H9 (cell line): Measurements from ENCODE around the gene C10orf105. TPM values are rescaled to one million over a fixed set of nuclear protein-coding genes. Genes with fewer than 3 reads are reported as not detected.

Experiments used
- DNase-seq: peaks from one replicate; pipeline ENCODE4 v3.0.0-alpha.2; 2017
- H2AFZ ChIP-seq: one replicate; pipeline ENCODE4 v1.6.1; 2013; ENCODE audit warnings: mild to moderate bottlenecking, low read length, control low read depth, moderate library complexity
- H2AK5ac ChIP-seq: 2 replicates; pipeline ENCODE4 v1.6.1; 2013; ENCODE audit warnings: low read length, control low read depth, mixed read lengths; ENCODE audit not compliant: insufficient read length
- H2BK120ac ChIP-seq: one replicate; pipeline ENCODE4 v1.6.1; 2013; ENCODE audit warnings: low read depth, mild to moderate bottlenecking, low read length, control low read depth, inconsistent platforms; ENCODE audit not compliant: poor library complexity, severe bottlenecking
- H2BK12ac ChIP-seq: 2 replicates; pipeline ENCODE4 v1.6.1; 2013; ENCODE audit warnings: low read length, control low read depth, mixed read lengths, low read depth; ENCODE audit not compliant: insufficient read length
- H2BK15ac ChIP-seq: 2 replicates; pipeline ENCODE4 v1.6.1; 2013; ENCODE audit warnings: low read depth, low read length, control low read depth
- H2BK20ac ChIP-seq: one replicate; pipeline ENCODE4 v1.6.1; 2013; ENCODE audit warnings: low read depth, mild to moderate bottlenecking, low read length, control low read depth, inconsistent platforms; ENCODE audit not compliant: poor library complexity, severe bottlenecking
- H2BK5ac ChIP-seq: 2 replicates; pipeline ENCODE4 v1.6.1; 2013; ENCODE audit warnings: low read length, control low read depth, mixed read lengths; ENCODE audit not compliant: insufficient read length
- H3K14ac ChIP-seq: 2 replicates; pipeline ENCODE4 v1.6.1; 2013; ENCODE audit warnings: low read length, control low read depth; ENCODE audit not compliant: insufficient read depth
- H3K18ac ChIP-seq: 2 replicates; pipeline ENCODE4 v1.6.1; 2013; ENCODE audit warnings: low read depth, mild to moderate bottlenecking, mixed read lengths, low read length, control low read depth; ENCODE audit not compliant: insufficient read length
- H3K23ac ChIP-seq: 2 replicates; pipeline ENCODE4 v1.6.1; 2013; ENCODE audit warnings: low read length, control low read depth, mixed read lengths, low read depth; ENCODE audit not compliant: insufficient read length
- H3K23me2 ChIP-seq: 2 replicates; pipeline ENCODE4 v1.6.1; 2013; ENCODE audit warnings: low read depth, mild to moderate bottlenecking, mixed read lengths, low read length, control low read depth; ENCODE audit not compliant: insufficient read length, poor library complexity, severe bottlenecking
- H3K27ac ChIP-seq: 2 replicates; pipeline ENCODE4 v1.5.1; 2013; ENCODE audit warnings: low read length, control low read depth, mixed read lengths, low read depth; ENCODE audit not compliant: insufficient read length
- H3K27me3 ChIP-seq: 2 replicates; pipeline ENCODE4 v1.6.1; 2013; ENCODE audit warnings: low read length, control low read depth, inconsistent platforms; ENCODE audit not compliant: insufficient read depth
- H3K4ac ChIP-seq: 2 replicates; pipeline ENCODE4 v1.6.1; 2013; ENCODE audit warnings: low read depth, mild to moderate bottlenecking, control low read depth, inconsistent platforms, low read length, moderate library complexity
- H3K4me1 ChIP-seq: 2 replicates; pipeline ENCODE4 v1.6.1; 2013; ENCODE audit warnings: low read length, control low read depth, inconsistent platforms; ENCODE audit not compliant: insufficient read depth
- H3K4me2 ChIP-seq: 2 replicates; pipeline ENCODE4 v1.6.1; 2013; ENCODE audit warnings: low read length, control low read depth, mixed read lengths; ENCODE audit not compliant: insufficient read length, insufficient read depth
- H3K56ac ChIP-seq: 2 replicates; pipeline ENCODE4 v1.6.1; 2013; ENCODE audit warnings: low read depth, mild to moderate bottlenecking, mixed read lengths, low read length, control low read depth; ENCODE audit not compliant: insufficient read length
- H3K79me1 ChIP-seq: 2 replicates; pipeline ENCODE4 v1.6.1; 2013; ENCODE audit warnings: low read depth, mild to moderate bottlenecking, moderate library complexity, low read length, control low read depth, inconsistent platforms; ENCODE audit not compliant: insufficient read depth, poor library complexity, severe bottlenecking
- H3K79me2 ChIP-seq: 2 replicates; pipeline ENCODE4 v1.6.1; 2013; ENCODE audit warnings: low read length, control low read depth, inconsistent platforms; ENCODE audit not compliant: insufficient read depth
- H3K9ac ChIP-seq: 2 replicates; pipeline ENCODE4 v1.6.1; 2013; ENCODE audit warnings: low read length, control low read depth, mixed read lengths; ENCODE audit not compliant: insufficient read length; ENCODE audit errors: extremely low read depth
- H3K9me3 ChIP-seq: one replicate; pipeline ENCODE4 v1.6.1; 2013; ENCODE audit warnings: low read depth, low read length, inconsistent platforms; ENCODE audit not compliant: control insufficient read depth
- H3T11ph ChIP-seq: one replicate; pipeline ENCODE4 v1.6.1; 2013; ENCODE audit warnings: mild to moderate bottlenecking, low read length, control low read depth, inconsistent platforms
- H4K20me1 ChIP-seq: one replicate; pipeline ENCODE4 v1.6.1; 2013; ENCODE audit not compliant: control insufficient read depth, insufficient read length, insufficient read depth
- H4K5ac ChIP-seq: 2 replicates; pipeline ENCODE4 v1.6.1; 2013; ENCODE audit warnings: low read depth, mild to moderate bottlenecking, mixed read lengths, low read length, control low read depth; ENCODE audit not compliant: insufficient read length
- H4K8ac ChIP-seq: replicated peaks from 2 replicates; pipeline ENCODE4 v1.6.1; 2013; ENCODE audit warnings: low read length, control low read depth, mixed read lengths, low read depth; ENCODE audit not compliant: insufficient read length
- H4K91ac ChIP-seq: 2 replicates; pipeline ENCODE4 v1.6.1; 2013; ENCODE audit warnings: low read depth, mild to moderate bottlenecking, moderate library complexity, mixed read lengths, low read length, control low read depth; ENCODE audit not compliant: insufficient read length
- H3K27ac Mint-ChIP-seq, 3 experiments: 2 replicates in 2 of 3; 3 replicates in 1 of 3; pipeline ENCODE4 v1.8.0; 2020 to 2021; ENCODE audit warnings: mixed read lengths in 3 of 3, mild to moderate bottlenecking in 1 of 3, moderate library complexity in 1 of 3
- H3K27me3 Mint-ChIP-seq: 2 replicates; pipeline ENCODE4 v1.8.0; 2021; ENCODE audit warnings: low read depth, mild to moderate bottlenecking, moderate library complexity, mixed read lengths
- H3K36me3 Mint-ChIP-seq, 3 experiments: 2 replicates in 2 of 3; 3 replicates in 1 of 3; pipeline ENCODE4 v1.8.0; 2020 to 2021; ENCODE audit warnings: low read depth in 3 of 3, mixed read lengths in 3 of 3; ENCODE audit not compliant: insufficient read depth in 1 of 3
- H3K4me1 Mint-ChIP-seq, 2 experiments: 2 replicates each; pipeline ENCODE4 v1.8.0; 2020; ENCODE audit warnings: mixed read lengths in 2 of 2
- H3K4me3 Mint-ChIP-seq, 2 experiments: 2 replicates in 1 of 2; 3 replicates in 1 of 2; pipeline ENCODE4 v1.8.0; 2020 to 2021; ENCODE audit warnings: mild to moderate bottlenecking in 2 of 2, mixed read lengths in 2 of 2, moderate library complexity in 1 of 2
- H3K9me3 Mint-ChIP-seq, 2 experiments: 2 replicates in 1 of 2; 3 replicates in 1 of 2; pipeline ENCODE4 v1.8.0; 2020; ENCODE audit warnings: mild to moderate bottlenecking in 2 of 2, mixed read lengths in 2 of 2, moderate library complexity in 1 of 2
- CTCF ChIP-seq: fragments of 200-600 bp; sonication (generic); conservative IDR thresholded peaks from 3 replicates; pipeline ENCODE4 v1.8.0; 2021; ENCODE audit warnings: antibody characterized with exemption, mild to moderate bottlenecking
- WGBS: extraction: QIAGEN DNeasy Blood & Tissue Kit; methylation state at CpG from one replicate; pipeline ENCODE4 v1.1.7; 2013; ENCODE audit warnings: missing lambda C conversion rate, low lambda C conversion rate, mixed read lengths; ENCODE audit not compliant: insufficient read length; ENCODE audit errors: extremely low coverage; 5-methylcytosine and 5-hydroxymethylcytosine counted together
- total RNA-seq: library from RNA; stranded (reverse); gene quantifications from 2 replicates; pipeline ENCODE4 v1.2.1, GENCODE V29; 2021

C10orf105 gene
- total RNA-seq, 1 experiment from 2014 or later, result 0.26 TPM

- Mint-ChIP-seq H3K4me1 (peaks cover 32 to 34% of the 10 kb centered on the region in 2 experiments), H3K4me3 (no peak overlapping the region), H3K27ac (peak overlapping the region in 1 of 3 experiments; percentile 38; a peak in 1 of 7 replicates), H3K36me3 (peaks cover 4% of the 10 kb centered on the region in 3 experiments), H3K27me3 (peaks cover 13% of the 10 kb centered on the region), H3K9me3 (peaks cover 5 to 6% of the 10 kb centered on the region in 2 experiments)
- Histone ChIP-seq H3K9ac (no peak overlapping the region), H3K4me2 (no peak overlapping the region), H2AK5ac (no peak overlapping the region), H3K23me2 (no peaks in the 10 kb centered on the region), H2BK12ac (no peak overlapping the region), H2BK20ac (no peak overlapping the region), H4K5ac (no peak overlapping the region), H3K27me3 (no peaks in the 10 kb centered on the region), H4K8ac (no peak overlapping the region), H3K18ac (no peak overlapping the region), H2AFZ (no peak overlapping the region), H3K79me2 (no peaks in the 10 kb centered on the region), H3K56ac (no peak overlapping the region), H3K4me1 (peaks cover 5% of the 10 kb centered on the region; the same call in 1 of the 2 replicates), H4K91ac (no peak overlapping the region), H3K4ac (no peak overlapping the region), H3K79me1 (no peaks in the 10 kb centered on the region), H2BK120ac (no peak overlapping the region), H3K23ac (no peak overlapping the region), H3K9me3 (no peaks in the 10 kb centered on the region), H4K20me1 (no peaks in the 10 kb centered on the region), H3K27ac (no peak overlapping the region), H3K14ac (no peak overlapping the region; the same call in 1 of the 2 replicates), H2BK5ac (no peak overlapping the region), H2BK15ac (no peak overlapping the region; the same call in 1 of the 2 replicates), H3T11ph (no peak overlapping the region)
- WGBS, result no CpG with 5 or more reads among the region's 7 CpGs
- TF ChIP-seq CTCF, result no peak
- DNase-seq, result no peak
Measured at GRCh38 chr10:71683301-71683700, 36.3 kb downstream of the C10orf105 start.
